Erythroblast (primary cell): ENCODE data around the gene USP17L27.
"Not testable (repeated sequence)": the region's sequence is repeated elsewhere in the genome, so short reads cannot be mapped to it uniquely, and the experiment has no call there.

Source experiments
- GATA1 ChIP-seq: IDR thresholded peaks from 2 replicates; pipeline ENCODE4 v1.6.1; 2011; ENCODE audit warnings: low read depth, mild to moderate bottlenecking, control low read depth, low read length, moderate library complexity
- POLR2A ChIP-seq: IDR thresholded peaks from 2 replicates; pipeline ENCODE4 v1.6.1; 2011; ENCODE audit warnings: mild to moderate bottlenecking, low read length

GRCh38 chr4:9381012-9381534 lies 37.1 kb downstream of the USP17L27 start:
- TF ChIP-seq POLR2A, GATA1: not testable (repeated sequence)
